Coronary artery (tissue), 2 donors: Measurements from ENCODE around the gene MAPKBP1.

Experiments
- DNase-seq: peaks from one replicate; pipeline ENCODE4 v3.0.0-alpha.2; 2017; ENCODE audit warnings: low spot score
- H3K27ac ChIP-seq, 2 donors: fragments of 200-600 bp; sonication (generic); one replicate each; pipeline ENCODE4 v1.5.1; 2016 to 2019
- H3K4me3 ChIP-seq: fragments of 200-600 bp; sonication (generic); 2 replicates; pipeline ENCODE4 v1.5.1; 2016; ENCODE audit warnings: mild to moderate bottlenecking, moderate library complexity
- TF ChIP-seq, protein P1 (sequence below): fragments of 200-600 bp; sonication (generic); IDR thresholded peaks from one replicate; pipeline ENCODE4 v1.5.1; 2019; ENCODE audit warnings: antibody characterized with exemption

The MAPKBP1 gene

DNA sequence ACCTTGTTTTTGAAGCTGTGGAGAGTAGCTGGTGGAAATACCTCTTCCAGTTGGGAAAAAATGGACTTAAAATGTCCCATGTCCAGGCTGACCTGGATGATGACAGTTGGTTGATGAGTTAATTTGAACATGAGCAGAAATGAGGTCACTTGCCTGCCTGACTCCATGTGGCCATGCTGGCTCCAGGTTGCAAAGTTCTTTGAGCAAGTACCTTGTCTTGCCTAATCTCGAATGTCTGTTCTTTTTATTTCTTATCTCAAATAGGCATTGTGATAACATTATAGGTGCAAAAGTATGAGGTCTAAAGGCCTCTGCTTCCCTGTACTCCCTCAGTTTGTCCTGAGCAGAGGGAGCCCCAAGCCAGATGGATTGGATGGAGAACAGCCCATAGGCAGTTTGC, 9.0 kb downstream of the MAPKBP1 start:
- H3K4me3 ChIP-seq, result no peak overlapping the region
- TF ChIP-seq, protein P1, sequence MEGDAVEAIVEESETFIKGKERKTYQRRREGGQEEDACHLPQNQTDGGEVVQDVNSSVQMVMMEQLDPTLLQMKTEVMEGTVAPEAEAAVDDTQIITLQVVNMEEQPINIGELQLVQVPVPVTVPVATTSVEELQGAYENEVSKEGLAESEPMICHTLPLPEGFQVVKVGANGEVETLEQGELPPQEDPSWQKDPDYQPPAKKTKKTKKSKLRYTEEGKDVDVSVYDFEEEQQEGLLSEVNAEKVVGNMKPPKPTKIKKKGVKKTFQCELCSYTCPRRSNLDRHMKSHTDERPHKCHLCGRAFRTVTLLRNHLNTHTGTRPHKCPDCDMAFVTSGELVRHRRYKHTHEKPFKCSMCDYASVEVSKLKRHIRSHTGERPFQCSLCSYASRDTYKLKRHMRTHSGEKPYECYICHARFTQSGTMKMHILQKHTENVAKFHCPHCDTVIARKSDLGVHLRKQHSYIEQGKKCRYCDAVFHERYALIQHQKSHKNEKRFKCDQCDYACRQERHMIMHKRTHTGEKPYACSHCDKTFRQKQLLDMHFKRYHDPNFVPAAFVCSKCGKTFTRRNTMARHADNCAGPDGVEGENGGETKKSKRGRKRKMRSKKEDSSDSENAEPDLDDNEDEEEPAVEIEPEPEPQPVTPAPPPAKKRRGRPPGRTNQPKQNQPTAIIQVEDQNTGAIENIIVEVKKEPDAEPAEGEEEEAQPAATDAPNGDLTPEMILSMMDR, result no peak
- no peak for DNase-seq
- no peak overlapping the region for H3K27ac ChIP-seq

DNA sequence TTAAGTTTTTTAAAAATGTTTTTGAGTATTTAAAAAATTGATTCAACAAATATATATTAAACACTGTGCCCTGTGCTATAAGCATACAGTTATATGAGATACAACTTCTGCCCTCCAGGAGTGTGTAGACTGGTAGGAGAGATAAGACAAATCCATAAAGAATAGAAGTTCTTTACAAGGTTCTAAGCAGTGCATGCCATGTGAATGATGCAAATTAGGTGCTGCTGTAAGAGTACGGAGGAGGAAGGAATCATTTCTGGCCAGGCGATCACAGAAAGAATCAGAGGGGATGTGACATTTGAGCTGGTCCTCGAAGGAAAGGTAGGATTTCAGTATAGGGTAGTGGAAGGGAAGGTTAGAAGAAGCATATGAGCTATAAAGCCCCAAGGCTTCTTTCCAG, 14.0 kb downstream of the MAPKBP1 start:
- TF ChIP-seq, protein P1, result no peak
- no peak for DNase-seq
- Histone ChIP-seq H3K4me3 (no peak overlapping the region), H3K27ac (no peak overlapping the region)

DNA sequence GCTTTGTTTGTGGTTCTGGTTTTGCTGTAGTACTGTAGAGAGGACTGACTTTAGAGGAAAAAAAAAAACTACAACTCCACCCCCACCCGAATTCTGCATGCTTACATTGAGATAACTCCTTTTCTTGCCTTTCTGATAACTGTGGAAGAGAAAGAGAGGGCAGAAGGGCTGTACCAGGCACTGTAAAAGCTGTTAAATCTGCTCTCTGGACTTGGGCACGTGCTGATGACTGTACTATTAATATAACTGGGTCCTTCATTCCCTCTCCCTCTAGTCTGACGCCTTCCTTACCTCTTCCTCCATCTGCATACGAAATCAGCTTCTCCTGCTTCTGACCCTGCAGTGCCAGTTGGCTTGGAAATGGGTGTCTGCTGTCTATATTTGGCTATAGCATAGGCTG, 15.0 kb downstream of the MAPKBP1 start:
- Histone ChIP-seq H3K27ac (no peak overlapping the region), H3K4me3 (no peak overlapping the region)
- TF ChIP-seq, protein P1, result no peak
- no peak for DNase-seq

DNA sequence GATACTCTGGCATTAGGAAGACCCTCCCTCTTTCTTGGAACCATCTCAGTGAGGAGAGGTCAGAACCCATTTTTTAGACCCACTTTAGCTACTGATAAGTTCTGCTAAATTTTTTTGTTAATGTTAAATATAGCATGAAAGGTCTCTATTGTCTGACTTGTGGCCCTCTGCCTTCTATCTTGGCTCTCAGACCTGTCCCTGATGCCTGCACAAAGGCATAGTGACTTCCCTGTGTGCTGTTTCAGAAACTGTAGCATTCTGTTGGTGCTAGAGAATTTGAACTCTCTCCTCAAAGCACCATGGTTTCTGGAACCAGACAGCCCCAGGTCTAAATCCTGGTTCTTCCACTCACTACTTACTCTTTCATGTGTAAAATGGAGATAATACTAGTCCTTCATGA, 15.4 kb downstream of the MAPKBP1 start:
- H3K4me3 ChIP-seq, result no peak overlapping the region
- no peak for DNase-seq
- TF ChIP-seq, protein P1, result no peak
- H3K27ac ChIP-seq, result no peak overlapping the region

DNA sequence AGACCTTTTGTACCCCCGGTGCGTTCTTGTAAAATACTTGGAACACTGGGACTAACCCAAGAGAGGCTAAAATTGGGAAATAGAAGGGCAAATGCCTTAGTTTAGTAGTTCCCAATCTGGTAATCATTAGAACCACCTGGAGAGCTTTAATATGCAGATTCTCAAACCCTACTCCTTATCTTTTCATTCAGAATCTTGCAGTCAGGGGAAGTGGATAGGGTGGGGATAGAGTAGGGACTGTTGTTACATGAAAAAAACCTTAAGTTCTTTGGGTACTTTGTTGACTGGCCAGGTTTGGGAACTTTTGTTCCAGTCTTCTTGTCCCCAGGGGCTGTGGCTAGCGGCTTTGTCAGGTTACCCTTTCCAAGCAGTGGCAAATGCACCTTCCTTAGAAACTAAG, 15.9 kb downstream of the MAPKBP1 start:
- TF ChIP-seq, protein P1, result no peak

DNA sequence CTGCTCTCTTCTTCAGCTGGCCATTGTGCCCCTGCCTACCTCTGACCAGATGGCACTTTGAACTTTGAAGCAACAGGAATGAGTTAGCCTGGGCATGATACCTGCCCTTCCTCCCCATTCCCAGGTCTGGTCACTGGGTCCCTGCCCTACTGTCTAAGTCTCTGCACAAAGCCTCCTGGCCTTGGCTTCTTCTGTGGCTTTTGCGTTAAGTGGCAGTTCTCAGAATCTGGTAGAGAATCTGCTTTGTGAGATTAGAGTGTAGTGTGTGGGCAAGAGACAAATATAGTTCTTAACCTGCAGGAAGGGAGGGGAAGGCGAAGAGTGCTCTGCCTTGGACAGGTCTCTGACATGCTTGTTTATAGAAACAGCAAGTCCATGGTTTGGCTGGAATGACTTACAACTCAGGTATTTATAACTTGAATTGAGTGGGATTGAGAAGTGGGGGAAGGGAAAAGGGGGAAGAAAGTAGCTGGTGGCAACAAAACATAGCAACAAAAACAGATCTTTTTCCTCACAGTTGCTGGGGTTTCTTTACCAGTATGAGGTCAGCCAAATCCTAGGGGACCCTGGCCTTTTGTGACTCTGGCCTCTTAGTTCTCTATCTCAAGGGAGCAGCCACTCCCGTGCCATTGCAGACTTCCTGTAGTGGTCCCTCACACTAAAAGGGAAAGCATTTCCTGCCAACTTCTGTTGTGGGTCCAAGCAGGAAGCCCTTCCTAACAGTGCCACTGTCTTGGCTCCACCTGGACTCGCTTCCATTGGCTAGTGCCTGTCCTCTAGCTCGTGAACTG, 16.7 kb downstream of the MAPKBP1 start:
- Histone ChIP-seq H3K4me3 (no peak overlapping the region), H3K27ac (peak overlapping the region in 1 of 2 donors; percentile 55)
- TF ChIP-seq, protein P1, result no peak
- no peak for DNase-seq

More for the DNA sequence above, 15.9 kb downstream of the MAPKBP1 start:
- DNase-seq, result no peak
- no peak overlapping the region for H3K27ac ChIP-seq
- H3K4me3 ChIP-seq, result no peak overlapping the region

DNA sequence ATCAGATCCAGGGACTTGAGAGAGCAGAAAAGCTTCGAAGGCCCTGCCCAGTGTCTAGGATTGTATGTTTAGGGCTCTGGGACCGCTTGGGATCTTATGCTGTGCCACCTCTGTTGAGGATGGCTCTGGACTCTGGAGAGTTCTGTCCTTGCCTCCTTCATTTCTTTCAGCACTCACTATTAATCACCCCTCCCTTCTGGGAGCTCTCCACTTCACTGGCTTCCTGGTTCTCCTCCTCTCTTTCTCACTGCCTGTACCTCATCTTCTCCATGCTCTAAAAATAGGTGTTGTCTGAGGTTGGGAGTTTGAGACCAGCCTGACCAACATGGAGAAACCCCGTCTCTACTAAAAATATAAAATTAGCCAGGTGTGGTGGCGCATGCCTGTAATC, 17.3 kb downstream of the MAPKBP1 start:
- Histone ChIP-seq H3K27ac (peak overlapping the region in 1 of 2 donors; percentile 55), H3K4me3 (no peak overlapping the region)
- TF ChIP-seq, protein P1, result no peak
- no peak for DNase-seq
